Measurements from ENCODE around the gene NKAIN1.

DNA sequence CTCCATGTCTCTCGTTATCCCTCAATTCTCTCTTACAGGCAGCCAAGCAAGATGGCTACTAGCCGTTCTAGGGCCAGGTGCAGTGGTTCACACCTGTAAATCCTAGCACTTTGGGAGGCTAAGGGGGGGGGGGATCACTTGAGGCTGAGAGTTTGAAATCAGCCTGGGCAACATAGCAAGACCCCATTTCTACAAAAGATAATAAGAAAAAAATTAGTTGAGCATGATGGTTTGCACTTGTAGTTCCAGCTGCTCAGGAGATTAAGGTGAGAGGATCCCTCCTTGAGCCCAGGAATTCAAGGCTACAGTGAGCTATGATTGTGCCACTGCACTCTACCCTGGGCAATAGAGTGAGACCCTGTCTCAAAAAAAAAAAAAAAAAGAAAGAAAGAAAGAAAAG, 80.4 kb downstream of the NKAIN1 start:
- TF ChIP-seq, protein P1, sequence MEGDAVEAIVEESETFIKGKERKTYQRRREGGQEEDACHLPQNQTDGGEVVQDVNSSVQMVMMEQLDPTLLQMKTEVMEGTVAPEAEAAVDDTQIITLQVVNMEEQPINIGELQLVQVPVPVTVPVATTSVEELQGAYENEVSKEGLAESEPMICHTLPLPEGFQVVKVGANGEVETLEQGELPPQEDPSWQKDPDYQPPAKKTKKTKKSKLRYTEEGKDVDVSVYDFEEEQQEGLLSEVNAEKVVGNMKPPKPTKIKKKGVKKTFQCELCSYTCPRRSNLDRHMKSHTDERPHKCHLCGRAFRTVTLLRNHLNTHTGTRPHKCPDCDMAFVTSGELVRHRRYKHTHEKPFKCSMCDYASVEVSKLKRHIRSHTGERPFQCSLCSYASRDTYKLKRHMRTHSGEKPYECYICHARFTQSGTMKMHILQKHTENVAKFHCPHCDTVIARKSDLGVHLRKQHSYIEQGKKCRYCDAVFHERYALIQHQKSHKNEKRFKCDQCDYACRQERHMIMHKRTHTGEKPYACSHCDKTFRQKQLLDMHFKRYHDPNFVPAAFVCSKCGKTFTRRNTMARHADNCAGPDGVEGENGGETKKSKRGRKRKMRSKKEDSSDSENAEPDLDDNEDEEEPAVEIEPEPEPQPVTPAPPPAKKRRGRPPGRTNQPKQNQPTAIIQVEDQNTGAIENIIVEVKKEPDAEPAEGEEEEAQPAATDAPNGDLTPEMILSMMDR (conservative IDR thresholded peaks at IDR 0.05; ENCODE audit: low read depth, low read length) = no peak
- no peak for TF ChIP-seq EZH2 (IDR thresholded peaks at IDR 0.05; ENCODE audit: borderline replicate concordance, low read depth, low read length, poor library complexity, severe bottlenecking)

All from A673 (cell line).